ENCODE data around the gene ATG2B.

DNA sequence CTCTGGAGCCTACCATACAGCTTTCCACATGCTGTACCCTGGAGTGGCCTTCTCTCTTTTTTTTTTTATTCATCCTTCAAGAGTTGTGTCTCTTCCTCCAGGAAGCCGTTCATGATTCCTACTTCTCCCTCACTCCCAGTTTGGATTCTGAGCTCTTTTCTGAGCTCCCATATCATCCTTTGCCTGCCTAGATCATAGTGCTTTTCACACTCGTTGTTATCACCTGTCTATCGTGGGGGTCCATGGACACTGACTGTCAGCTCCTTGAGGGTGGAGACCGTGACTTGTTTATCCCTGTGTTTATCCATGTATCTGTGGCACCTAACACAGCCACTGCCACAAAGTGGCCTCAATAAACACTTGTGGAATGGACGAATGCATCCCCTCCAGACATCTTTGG lies 35.8 kb upstream of the ATG2B start:
- no peak for TF ChIP-seq CTCF (conservative IDR thresholded peaks at IDR 0.05; ENCODE audit: low read length)
- no peak for TF ChIP-seq EZH2phosphoT487 (IDR thresholded peaks at IDR 0.05; ENCODE audit: borderline replicate concordance)

Measured in Loucy (cell line).